MM.1S (cell line): ENCODE data around the gene ACSS1.

Experiments
- CTCF ChIP-seq: fragments of 300-600 bp; sonication (generic); IDR thresholded peaks from 2 replicates; pipeline ENCODE4 v1.5.1; 2016; ENCODE audit warnings: antibody characterized with exemption, low read length, mixed read lengths
- EZH2 ChIP-seq: fragments of 300-600 bp; sonication (generic); optimal IDR thresholded peaks from 2 replicates; pipeline ENCODE3; 2017; ENCODE audit warnings: low read depth, mild to moderate bottlenecking, antibody characterized with exemption, low read length, mixed read lengths

DNA sequence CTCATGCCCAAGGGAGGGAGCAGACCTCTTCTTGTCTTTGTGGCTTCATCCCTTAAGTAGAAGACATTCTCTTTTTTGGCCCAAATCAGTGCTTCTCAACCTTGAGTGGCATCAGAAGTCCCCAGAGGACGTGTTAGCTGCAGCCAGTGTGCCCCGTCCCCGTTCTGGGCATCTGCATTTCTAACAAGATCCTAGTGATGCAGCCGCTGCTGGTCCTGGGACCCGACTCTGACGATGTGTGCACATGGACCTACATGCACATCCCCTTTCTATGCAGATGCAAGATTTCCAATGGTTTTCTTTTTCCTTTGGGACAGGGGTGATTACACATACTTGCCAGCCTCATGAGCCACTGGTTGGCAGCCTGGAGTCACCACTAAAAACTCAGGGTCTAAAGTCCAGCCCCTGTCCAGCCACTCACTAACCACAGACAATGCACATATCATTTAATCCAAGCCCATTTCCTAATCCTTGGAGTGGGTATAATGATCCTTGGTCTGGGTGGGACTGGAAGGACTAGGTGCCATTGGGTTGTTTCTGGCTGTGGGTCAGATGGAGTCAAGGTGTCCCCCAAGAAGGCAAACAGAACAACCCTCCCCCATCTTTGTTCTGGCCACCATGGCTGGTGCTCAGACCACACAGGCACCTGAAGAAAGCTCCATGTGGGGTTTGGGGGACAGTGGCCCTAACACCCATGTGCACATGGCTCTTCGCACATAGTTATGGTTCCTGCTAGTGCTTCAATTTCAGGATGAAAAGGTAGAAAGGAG, 6.4 kb downstream of the ACSS1 start:
- TF ChIP-seq EZH2 (no peak), CTCF (no peak)
